ENCODE results near the gene PTPRM. TPM values are rescaled to one million over a fixed set of nuclear protein-coding genes. Genes with fewer than 3 reads are reported as not detected.

The PTPRM gene
- total RNA-seq, 1 experiment from 2014 or later, result 1.6 TPM

GRCh38 chr18:7749510-7749981 is 182.4 kb downstream of the PTPRM start:
- H3K27me3 ChIP-seq (ENCODE audit: control insufficient read depth, insufficient read depth, low read length), result no peaks in the 10 kb centered on the region
- no peak for TF ChIP-seq SIN3A (IDR thresholded peaks at IDR 0.05; ENCODE audit: borderline replicate concordance, insufficient read depth, low read depth, low read length)
- TF ChIP-seq POLR2AphosphoS5 (IDR thresholded peaks at IDR 0.05; ENCODE audit: low read depth, low read length), result no peak
- no peak for TF ChIP-seq REST (IDR thresholded peaks at IDR 0.05; ENCODE audit: insufficient read depth in 1 of 2, low read depth in 2 of 2, low read length in 1 of 2)
- ATAC-seq, result no peak
- POLR2A ChIA-PET, result interaction anchor here (0.6 kb wide), 1 partner anchor 11 kb away, joined by 3 read pairs; no protein-coding TSS in a partner anchor
- H3K9me3 ChIP-seq (ENCODE audit: control insufficient read depth, insufficient read depth, low read depth, low read length), result no peaks in the 10 kb centered on the region; the same call in 1 of the 2 replicates
- in situ Hi-C loops (cut with HindIII; ENCODE audit: low pct_unique_long_range_greater_than_20kb, low sequenced_read_pairs), result no loop called here
- H3K27ac ChIP-seq (ENCODE audit: low read length), result no peak overlapping the region
- intact Hi-C loops (cut with micrococcal nuclease; ENCODE audit: unreplicated experiment), result no loop called here
- no peak for DNase-seq (ENCODE audit: low read depth, low spot score)
- no peak overlapping the region for H3K4me3 ChIP-seq (ENCODE audit: low read depth in 2 of 2, low read length in 2 of 2)
- CTCF ChIA-PET, result no interaction called here
- no TSS peak for BruUV-seq (replicated peaks)
- no peaks in the 10 kb centered on the region for H3K4me1 ChIP-seq (ENCODE audit: control insufficient read depth, insufficient read depth, low read length)
- H3K36me3 ChIP-seq (ENCODE audit: control insufficient read depth, insufficient read depth, low read length), result no peaks in the 10 kb centered on the region

- in situ Hi-C loops (cut with HindIII; ENCODE audit: low pct_unique_long_range_greater_than_20kb, low sequenced_read_pairs), result no loop called here
- BruUV-seq (replicated peaks), result no TSS peak
- CTCF ChIA-PET, result no interaction called here
Observed at GRCh38 chr18:7750095-7750663, 183.1 kb downstream of the PTPRM start.

More at GRCh38 chr18:7750095-7750663, 183.1 kb downstream of the PTPRM start:
- DNase-seq (ENCODE audit: low read depth, low spot score) (no peak), ATAC-seq (no peak)
- no peak overlapping the region for H3K27ac ChIP-seq (ENCODE audit: low read length)
- intact Hi-C loops (cut with micrococcal nuclease; ENCODE audit: unreplicated experiment), result no loop called here
- no peaks in the 10 kb centered on the region for H3K36me3 ChIP-seq (ENCODE audit: control insufficient read depth, insufficient read depth, low read length)
- no peaks in the 10 kb centered on the region for H3K4me1 ChIP-seq (ENCODE audit: control insufficient read depth, insufficient read depth, low read length)
- H3K27me3 ChIP-seq (ENCODE audit: control insufficient read depth, insufficient read depth, low read length), result no peaks in the 10 kb centered on the region
- no peak for TF ChIP-seq CTCF (IDR thresholded peaks at IDR 0.05)
- TF ChIP-seq POLR2AphosphoS5 (IDR thresholded peaks at IDR 0.05; ENCODE audit: low read depth, low read length), result no peak
- TF ChIP-seq SIN3A (IDR thresholded peaks at IDR 0.05; ENCODE audit: borderline replicate concordance, insufficient read depth, low read depth, low read length), result no peak
- TF ChIP-seq REST (IDR thresholded peaks at IDR 0.05; ENCODE audit: insufficient read depth in 1 of 2, low read depth in 2 of 2, low read length in 1 of 2), result no peak
- TF ChIP-seq TCF7L2 (IDR thresholded peaks at IDR 0.05; ENCODE audit: low read depth, low read length), result no peak
- POLR2A ChIA-PET, result interaction anchor here (0.6 kb wide), 1 partner anchor 11 kb away, joined by 3 read pairs; no protein-coding TSS in a partner anchor
- H3K4me3 ChIP-seq (ENCODE audit: low read depth in 2 of 2, low read length in 2 of 2), result no peak overlapping the region
- no peaks in the 10 kb centered on the region; the same call in 1 of the 2 replicates for H3K9me3 ChIP-seq (ENCODE audit: control insufficient read depth, insufficient read depth, low read depth, low read length)

All from Panc1 (cell line).